AG04450 (cell line): ENCODE data around the gene TSPAN4. TPM values are rescaled to one million over a fixed set of nuclear protein-coding genes. Genes with fewer than 3 reads are reported as not detected.

Experiments
- CTCF ChIA-PET: fragments of 300-600, 350-600 bp; formaldehyde crosslinking; extraction: SDS; loops from one replicate; lab custom pipeline; 2022; ENCODE audit warnings: antibody characterized with exemption, inconsistent platforms; lab: Charles Lee
- POLR2A ChIA-PET: fragments of 350-600 bp; formaldehyde crosslinking; extraction: SDS; loops from one replicate; lab custom pipeline; 2021; ENCODE audit warnings: antibody characterized with exemption, inconsistent platforms; lab: Yijun Ruan, JAX
- DNase-seq: peaks from one replicate; pipeline ENCODE4 v3.0.0-alpha.2; 2011; ENCODE audit warnings: low read depth, low spot score
- H3K27ac ChIP-seq: one replicate; pipeline ENCODE4 v1.5.1; 2012; ENCODE audit warnings: low read depth, low read length, control low read depth
- H3K27me3 ChIP-seq: one replicate; pipeline ENCODE4 v1.6.0; 2012; ENCODE audit warnings: low read length; ENCODE audit not compliant: control insufficient read depth, insufficient read depth
- H3K4me3 ChIP-seq: 2 replicates; pipeline ENCODE4 v1.5.1; 2011; ENCODE audit warnings: mild to moderate bottlenecking, low read depth, low read length, control low read depth
- H3K9me3 ChIP-seq: 2 replicates; pipeline ENCODE4 v1.5.1; 2012; ENCODE audit warnings: low read length; ENCODE audit not compliant: control insufficient read depth, insufficient read depth
- CTCF ChIP-seq: IDR thresholded peaks from 2 replicates; pipeline ENCODE4 v1.5.1; 2011; ENCODE audit warnings: low read depth, low read length, control low read depth, inconsistent platforms
- polyA minus RNA-seq: library from RNA; depleted of rRNA, polyadenylated mRNA; stranded (reverse); fragments of >200 nt; gene quantifications from 2 replicates; pipeline ENCODE4 v1.2.3, GENCODE V29; 2011; rRNA and poly(A)+ RNA removed
- polyA plus RNA-seq: library from polyadenylated mRNA; depleted of rRNA; stranded (reverse); fragments of >200 nt; gene quantifications from 2 replicates; pipeline ENCODE4 v1.2.3, GENCODE V29; 2011; rRNA removed

The TSPAN4 gene, protein sequence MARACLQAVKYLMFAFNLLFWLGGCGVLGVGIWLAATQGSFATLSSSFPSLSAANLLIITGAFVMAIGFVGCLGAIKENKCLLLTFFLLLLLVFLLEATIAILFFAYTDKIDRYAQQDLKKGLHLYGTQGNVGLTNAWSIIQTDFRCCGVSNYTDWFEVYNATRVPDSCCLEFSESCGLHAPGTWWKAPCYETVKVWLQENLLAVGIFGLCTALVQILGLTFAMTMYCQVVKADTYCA
- polyA plus RNA-seq (92.6 and 134 TPM in 2 replicates), polyA minus RNA-seq (42.0 and 58.6 TPM in 2 replicates)

GRCh38 chr11:842370-843002 is at the start of gene TSPAN4, which contains the start of gene POLR2L:
TSPAN4 (plus strand) TSS chr11:842852; CDS start chr11:850305, 7,453 bp downstream.
POLR2L (minus strand) TSS chr11:842529; CDS start chr11:842508, 21 bp downstream.
- POLR2A ChIA-PET = interaction anchor here (0.8 to 3.1 kb wide), 7 partner anchors 9 to 799 kb away, joined by 3 to 66 read pairs (median 6); partner anchors contain the start of genes CD151, PNPLA2 and RPLP2
- Histone ChIP-seq H3K27me3 (no peaks in the 10 kb centered on the region), H3K9me3 (no peaks in the 10 kb centered on the region; the same call in 1 of the 2 replicates), H3K27ac (peak within 1 kb of the TSS; percentile 97), H3K4me3 (peak within 1 kb of the TSS; percentile 71)
- DNase-seq = peak; percentile 68
- CTCF ChIA-PET = no interaction called here
- no peak for TF ChIP-seq CTCF

DNA sequence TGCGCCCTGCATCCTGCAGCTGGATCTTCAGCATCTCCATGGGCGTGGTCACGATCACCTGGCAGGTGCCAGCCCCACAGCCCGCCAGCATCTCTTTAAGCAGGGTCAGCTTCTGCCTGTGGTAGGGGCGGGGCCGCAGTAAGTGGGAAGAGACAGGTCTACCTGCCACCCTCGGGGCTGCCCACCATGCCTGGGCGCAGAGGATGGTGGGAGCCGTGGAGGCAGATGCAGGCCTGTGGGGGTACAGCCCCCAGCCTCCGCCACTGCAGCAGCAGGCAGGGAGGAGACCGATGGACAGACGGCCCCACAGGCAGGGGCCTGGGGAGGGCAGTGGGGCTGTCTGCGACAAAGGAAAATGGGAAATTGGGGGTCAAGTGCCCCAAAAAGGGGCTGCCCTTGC is 49.8 kb upstream of the TSPAN4 start:
- DNase-seq = no peak
- ChIA-PET POLR2A (no interaction called here), CTCF (no interaction called here)
- Histone ChIP-seq H3K4me3 (no peak overlapping the region), H3K27ac (no peak overlapping the region), H3K9me3 (no peaks in the 10 kb centered on the region; the same call in 1 of the 2 replicates), H3K27me3 (no peaks in the 10 kb centered on the region)
- TF ChIP-seq CTCF = no peak

- no peak overlapping the region for H3K27ac ChIP-seq
- ChIA-PET CTCF (no interaction called here), POLR2A (no interaction called here)
- H3K4me3 ChIP-seq = no peak overlapping the region
- no peaks in the 10 kb centered on the region for H3K27me3 ChIP-seq
- H3K9me3 ChIP-seq = no peaks in the 10 kb centered on the region; the same call in 1 of the 2 replicates
- TF ChIP-seq CTCF = no peak
- DNase-seq = no peak
These were observed 49.1 kb upstream of the TSPAN4 start for GRCh38 chr11:793556-793955.

- CTCF ChIA-PET = no interaction called here
These were observed 48.5 kb upstream of the TSPAN4 start for GRCh38 chr11:794013-794765.

More at GRCh38 chr11:794013-794765, 48.5 kb upstream of the TSPAN4 start:
- TF ChIP-seq CTCF = no peak
- no peaks in the 10 kb centered on the region for H3K27me3 ChIP-seq
- no peak for DNase-seq
- H3K9me3 ChIP-seq = no peaks in the 10 kb centered on the region; the same call in 1 of the 2 replicates
- H3K4me3 ChIP-seq = no peak overlapping the region
- POLR2A ChIA-PET = interaction anchor here (0.5 kb wide), 1 partner anchor 15 kb away, joined by 4 read pairs; no protein-coding TSS in a partner anchor
- H3K27ac ChIP-seq = no peak overlapping the region
